ENCODE results near the gene MAD1L1.

MAD1L1 gene

GRCh38 chr7:2157473-2158279 lies 75.1 kb downstream of the MAD1L1 start (continued):
- TF ChIP-seq SP3 (tag by site-specific recombination; IDR thresholded peaks at IDR 0.05) (no peak), ZNF555 (tag by site-specific recombination; conservative IDR thresholded peaks at IDR 0.05) (no peak), ZNF391 (tag by site-specific recombination; IDR thresholded peaks at IDR 0.05; ENCODE audit: borderline replicate concordance, low read depth) (no peak), KLF1 (tag by site-specific recombination; IDR thresholded peaks at IDR 0.05) (peak; percentile 73), ZNF426 (tag by site-specific recombination; IDR thresholded peaks at IDR 0.05) (no peak), GFI1B (tag by site-specific recombination; IDR thresholded peaks at IDR 0.05) (no peak), ZNF16 (tag by site-specific recombination; IDR thresholded peaks at IDR 0.05; ENCODE audit: low read depth) (no peak), ELK4 (IDR thresholded peaks at IDR 0.05; ENCODE audit: borderline replicate concordance, low read depth, low read length) (no peak), ZNF558 (tag by site-specific recombination; IDR thresholded peaks at IDR 0.05) (no peak), ZNF239 (tag by site-specific recombination; IDR thresholded peaks at IDR 0.05) (no peak), PRDM4 (tag by site-specific recombination; IDR thresholded peaks at IDR 0.05) (peak; percentile 86), ZNF354C (tag by site-specific recombination; IDR thresholded peaks at IDR 0.05; ENCODE audit: borderline replicate concordance, low read depth) (no peak), RBAK (tag by site-specific recombination; IDR thresholded peaks at IDR 0.05) (no peak), ZFP37 (tag by site-specific recombination; IDR thresholded peaks at IDR 0.05) (no peak), ZNF501 (tag by site-specific recombination; IDR thresholded peaks at IDR 0.05) (no peak), ZNF660 (tag by site-specific recombination; IDR thresholded peaks at IDR 0.05) (peak; percentile 91), ZBTB1 (tag by site-specific recombination; IDR thresholded peaks at IDR 0.05) (0 out of 2 replicates have a peak, but pooled peaks have one; percentile 30), ZNF292 (tag by site-specific recombination; IDR thresholded peaks at IDR 0.05; ENCODE audit: borderline replicate concordance, low read depth) (no peak), ZNF560 (tag by site-specific recombination; IDR thresholded peaks at IDR 0.05; ENCODE audit: borderline replicate concordance) (no peak), SP2 (tag by site-specific recombination; IDR thresholded peaks at IDR 0.05) (no peak), ZNF629 (tag by site-specific recombination; IDR thresholded peaks at IDR 0.05) (peak; percentile 82), ZBTB26 (tag by site-specific recombination; optimal IDR thresholded peaks at IDR 0.05) (peak; percentile 44), ZNF529 (tag by site-specific recombination; IDR thresholded peaks at IDR 0.05; ENCODE audit: insufficient replicate concordance) (no peak), TRIM28 (IDR thresholded peaks at IDR 0.05; ENCODE audit: borderline replicate concordance, low read length) (no peak), ZNF146 (tag by site-specific recombination; IDR thresholded peaks at IDR 0.05) (no peak), ZSCAN16 (tag by site-specific recombination; IDR thresholded peaks at IDR 0.05) (peak; percentile 36; the same call in 1 of the 2 replicates), ZBTB6 (tag by site-specific recombination; IDR thresholded peaks at IDR 0.05) (no peak; the same call in 1 of the 2 replicates), ZNF791 (tag by site-specific recombination; IDR thresholded peaks at IDR 0.05) (no peak), INSM2 (tag by site-specific recombination; IDR thresholded peaks at IDR 0.05) (peak; percentile 90), PBX3 (CRISPR knock-in tag; IDR thresholded peaks at IDR 0.05) (no peak), MZF1 (tag by site-specific recombination; IDR thresholded peaks at IDR 0.05; ENCODE audit: borderline replicate concordance) (peak; percentile 87), ZNF777 (tag by site-specific recombination; IDR thresholded peaks at IDR 0.05; ENCODE audit: borderline replicate concordance) (no peak)

All from HEK293 (cell line).